HepG2 (cell line): ENCODE measurements around the gene PIK3IP1. TPM values are rescaled to one million over a fixed set of nuclear protein-coding genes. Genes with fewer than 3 reads are reported as not detected.

Experiments used
- ATM ChIP-seq: fragments of 450-650 bp; IDR thresholded peaks from 2 replicates; pipeline ENCODE4 v1.7.1; 2017; ENCODE audit warnings: mild to moderate bottlenecking, borderline replicate concordance
- CREB1 ChIP-seq, 2 experiments: fragments of 450-650 bp in 1 of 2; IDR thresholded peaks; 2 replicates each; pipeline ENCODE4 v1.6.1; 2016 to 2017; ENCODE audit warnings: control low read depth in 1 of 2, mild to moderate bottlenecking in 1 of 2, missing compliant biosample characterization in 1 of 2, missing genetic modification characterization in 1 of 2
- CSRNP1 ChIP-seq: sonication (generic); formaldehyde crosslinking; IDR thresholded peaks from 2 replicates; pipeline ENCODE4 v1.8.1; 2023; ENCODE audit warnings: mild to moderate bottlenecking, missing genetic modification reagents
- FOSL2 ChIP-seq: sonication (generic); formaldehyde crosslinking; IDR thresholded peaks from 2 replicates; pipeline ENCODE4 v1.4.0; 2020; ENCODE audit warnings: missing genetic modification reagents
- HNF4G ChIP-seq, 2 experiments: sonication (generic) in 1 of 2; formaldehyde crosslinking in 1 of 2; IDR thresholded peaks; 2 replicates each; pipeline versions ENCODE4 v1.4.0 to v1.6.1; 2011 to 2020; ENCODE audit warnings: borderline replicate concordance in 2 of 2, low read depth in 2 of 2, mild to moderate bottlenecking in 2 of 2, low read length in 1 of 2, missing genetic modification reagents in 1 of 2, moderate library complexity in 1 of 2
- HNRNPL ChIP-seq: fragments of 200-400 bp; formaldehyde crosslinking; IDR thresholded peaks from 2 replicates; pipeline ENCODE4 v1.6.1; 2017; ENCODE audit warnings: mild to moderate bottlenecking, low read depth, low read length
- NCOR1 ChIP-seq: fragments of 200-600 bp; sonication (generic); IDR thresholded peaks from 2 replicates; pipeline ENCODE4 v1.7.0; 2017; ENCODE audit warnings: antibody characterized with exemption, low read length, borderline replicate concordance
- NR2F1 ChIP-seq, 2 experiments: fragments of 450-650 bp in 1 of 2; formaldehyde crosslinking in 1 of 2; IDR thresholded peaks; 2 replicates each; pipeline versions ENCODE4 v1.5.0 to v1.6.1; 2016 to 2020; ENCODE audit warnings: mild to moderate bottlenecking in 1 of 2, missing compliant biosample characterization in 1 of 2, missing genetic modification reagents in 1 of 2, moderate library complexity in 1 of 2
- PCBP1 ChIP-seq: fragments of 200-400 bp; formaldehyde crosslinking; IDR thresholded peaks from 2 replicates; pipeline ENCODE4 v1.6.1; 2017; ENCODE audit warnings: mild to moderate bottlenecking, low read depth, low read length, borderline replicate concordance
- SIN3B ChIP-seq: fragments of 150-350 bp; IDR thresholded peaks from 2 replicates; pipeline ENCODE4 v1.6.1; 2014; ENCODE audit warnings: low read length
- ZBTB1 ChIP-seq: sonication (generic); formaldehyde crosslinking; IDR thresholded peaks from 2 replicates; pipeline ENCODE4 v1.4.0; 2020; ENCODE audit warnings: missing genetic modification reagents, borderline replicate concordance
- ZFX ChIP-seq: sonication (generic); formaldehyde crosslinking; IDR thresholded peaks from 2 replicates; pipeline ENCODE4 v1.4.0; 2020; ENCODE audit warnings: mild to moderate bottlenecking, low read depth, missing genetic modification reagents, moderate library complexity
- ZNF646 ChIP-seq: sonication (generic); formaldehyde crosslinking; IDR thresholded peaks from 2 replicates; pipeline ENCODE4 v1.9.0; 2021; ENCODE audit warnings: mild to moderate bottlenecking, missing genetic modification reagents
- ZNF670 ChIP-seq: sonication (generic); formaldehyde crosslinking; IDR thresholded peaks from 2 replicates; pipeline ENCODE4 v1.8.0; 2022; ENCODE audit warnings: mild to moderate bottlenecking, missing genetic modification reagents, borderline replicate concordance
- ZNF850 ChIP-seq: sonication (generic); formaldehyde crosslinking; conservative IDR thresholded peaks from 2 replicates; pipeline ENCODE4 v1.9.0; 2021; ENCODE audit warnings: mild to moderate bottlenecking, missing genetic modification reagents
- ZSCAN9 ChIP-seq: IDR thresholded peaks from 2 replicates; pipeline ENCODE4 v1.6.1; 2016; ENCODE audit warnings: borderline replicate concordance
- polyA plus RNA-seq, 8 experiments: library from polyadenylated mRNA; depleted of rRNA in 3 of 8; stranded (reverse) in 7 of 8; unstranded in 1 of 8; fragments of >200 nt; fragmentation: Illumina TruSeq in 4 of 8; extraction: Trizol in 4 of 8; gene quantifications; 2 replicates each; pipeline versions ENCODE4 v1.2.1 to v1.2.3, GENCODE V29; 2011 to 2016; ENCODE audit warnings: low read depth in 4 of 8, missing spikeins in 1 of 8, mixed read lengths in 1 of 8; ENCODE audit not compliant: insufficient read depth in 1 of 8
- total RNA-seq, 5 experiments: library from RNA; depleted of rRNA; stranded (reverse); fragments of >200 nt; fragmentation: Illumina TruSeq; extraction: Trizol; gene quantifications; 2 replicates each; pipeline ENCODE4 v1.2.3, GENCODE V29; 2016; ENCODE audit warnings: low read depth in 1 of 5

Gene PIK3IP1
- total and polyA plus RNA-seq, 2 of the 13 experiments (the other 11 are each of a cell fraction or from before 2014, with no cell fraction given): 1.3 to 2.5 TPM

- no peak for TF ChIP-seq ZNF646 (CRISPR knock-in tag)
- TF ChIP-seq ZNF670 (CRISPR knock-in tag): no peak
- no peak for TF ChIP-seq HNRNPL
- TF ChIP-seq ZSCAN9 (CRISPR knock-in tag): no peak
- no peak for TF ChIP-seq ZNF850
- TF ChIP-seq CREB1 (IDR thresholded peaks at IDR 0.05): no peak
- TF ChIP-seq CREB1 (CRISPR knock-in tag; IDR thresholded peaks at IDR 0.05): no peak
- no peak for TF ChIP-seq ZFX (CRISPR knock-in tag)
- no peak for TF ChIP-seq CSRNP1 (CRISPR knock-in tag)
- TF ChIP-seq HNF4G (IDR thresholded peaks at IDR 0.05; ENCODE audit: borderline replicate concordance, low read depth, low read length): peak; percentile 21; the same call in 1 of the 2 replicates
- no peak for TF ChIP-seq HNF4G (CRISPR knock-in tag; IDR thresholded peaks at IDR 0.05; ENCODE audit: borderline replicate concordance, low read depth)
- TF ChIP-seq SIN3B: no peak
- no peak for TF ChIP-seq ZBTB1 (CRISPR knock-in tag)
- no peak for TF ChIP-seq ATM
- TF ChIP-seq PCBP1: no peak
- TF ChIP-seq FOSL2: peak; percentile 78
- TF ChIP-seq NCOR1: peak; percentile 52; the same call in 1 of the 2 replicates
- TF ChIP-seq NR2F1 (CRISPR knock-in tag; IDR thresholded peaks at IDR 0.05): 0 out of 4 replicates have a peak, but pooled peaks of 1 of the 2 experiments have one; percentile 17
Observed at GRCh38 chr22:31241200-31241599, 51.1 kb downstream of the PIK3IP1 start (continued).
